Activated T-helper 2 cell treated with anti-CD3 and anti-CD28 coated beads, Interferon-gamma antibody, Interleukin-2, Interleukin-4, amounts not matched to agents 10 μg/mL and 5 μg/mL and 100 μg/mL, durations not matched to agents 14 hours and 24 hours and 36 hours (primary cell): ENCODE measurements around the gene MED23. TPM values are rescaled to one million over a fixed set of nuclear protein-coding genes. Genes with fewer than 3 reads are reported as not detected.

Experiments
- DNase-seq: peaks from one replicate; pipeline ENCODE4 v3.0.0; 2021; ENCODE audit warnings: low spot score
- H3K27ac Mint-ChIP-seq: one replicate; pipeline ENCODE4 v1.8.0; 2021; ENCODE audit warnings: mixed read lengths
- H3K27me3 Mint-ChIP-seq: one replicate; pipeline ENCODE4 v1.8.0; 2021; ENCODE audit warnings: low read depth, mixed read lengths
- H3K36me3 Mint-ChIP-seq: one replicate; pipeline ENCODE4 v1.8.0; 2021; ENCODE audit warnings: low read depth, mixed read lengths
- H3K4me1 Mint-ChIP-seq: one replicate; pipeline ENCODE4 v1.8.0; 2021; ENCODE audit warnings: low read depth, mixed read lengths
- H3K4me3 Mint-ChIP-seq: one replicate; pipeline ENCODE4 v1.8.0; 2021; ENCODE audit warnings: low read depth, mild to moderate bottlenecking, moderate library complexity, mixed read lengths
- H3K9me3 Mint-ChIP-seq: one replicate; pipeline ENCODE4 v1.8.0; 2021; ENCODE audit warnings: mixed read lengths
- intact Hi-C: fragments of 100-400 bp; cut with micrococcal nuclease; formaldehyde crosslinking; loops from one replicate; pipeline ENCODE4 v1.15.1; 2023
- total RNA-seq: library from RNA; stranded (reverse); gene quantifications from 2 replicates; pipeline ENCODE4 v1.2.3, GENCODE V29; 2022

Gene MED23
- total RNA-seq, 1 donor from 2014 or later = 40.4 TPM

DNA sequence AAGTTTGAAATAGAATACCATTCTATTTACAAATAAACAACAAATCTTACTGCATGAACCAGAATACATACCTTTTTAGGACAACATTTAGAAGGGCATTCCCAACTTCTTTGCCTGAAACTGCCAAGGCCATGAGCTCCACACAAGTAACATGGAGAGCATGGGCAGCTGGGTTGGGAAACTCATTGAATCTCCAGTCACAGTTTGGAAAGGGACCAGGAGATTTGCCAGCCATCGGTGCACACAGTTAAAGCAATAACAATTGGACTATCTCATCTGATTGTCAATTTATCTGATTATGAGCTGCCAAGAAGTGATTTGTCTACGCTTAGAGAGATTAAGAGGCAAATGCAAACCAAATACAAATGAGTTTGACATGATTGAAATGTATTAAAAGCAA is 35.1 kb downstream of the MED23 start:
- Mint-ChIP-seq H3K9me3 (no peaks in the 10 kb centered on the region), H3K27ac (no peak overlapping the region), H3K36me3 (peaks cover 70% of the 10 kb centered on the region), H3K27me3 (no peaks in the 10 kb centered on the region), H3K4me1 (peaks cover 3% of the 10 kb centered on the region), H3K4me3 (no peak overlapping the region)
- intact Hi-C loops = no loop called here
- DNase-seq = no peak

DNA sequence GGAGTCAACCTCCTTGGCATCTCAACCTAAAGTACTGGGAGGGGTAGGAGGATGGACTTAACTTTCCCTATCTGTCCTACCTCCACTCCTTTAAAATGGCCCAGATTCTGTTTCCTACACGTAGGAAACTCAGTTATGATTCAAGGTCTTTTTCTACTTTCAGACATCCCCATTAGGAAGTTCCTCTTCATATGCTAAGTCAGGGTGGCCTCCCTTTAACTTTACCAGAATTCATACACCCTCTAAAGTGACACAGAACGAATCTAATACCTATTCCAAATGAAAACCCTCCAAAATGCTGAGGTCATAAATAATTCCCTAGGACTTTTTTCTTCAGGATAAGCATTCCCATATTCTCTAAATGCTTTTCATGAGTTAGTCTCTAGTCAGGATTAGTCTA is 39.4 kb downstream of the MED23 start:
- intact Hi-C loops = no loop called here

DNA sequence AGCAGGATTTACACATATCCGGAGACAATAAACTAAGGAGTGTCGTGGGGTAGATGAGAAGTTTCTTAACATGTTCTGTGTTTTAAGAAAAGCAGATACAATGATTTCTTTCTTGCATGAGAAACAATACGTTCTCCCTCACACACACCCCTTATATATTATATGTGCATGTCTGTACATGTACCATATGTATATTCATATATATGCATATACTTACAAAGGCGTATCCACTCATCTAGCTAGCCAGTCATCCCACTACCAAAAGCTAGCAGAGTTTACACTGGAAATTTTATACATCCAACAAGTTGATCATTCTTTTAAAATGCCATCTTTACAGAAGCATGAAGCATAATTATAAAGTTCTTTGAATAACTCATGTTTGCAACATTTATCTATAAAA is 40.1 kb downstream of the MED23 start:
- DNase-seq = no peak
- Mint-ChIP-seq H3K4me1 (peaks cover 3% of the 10 kb centered on the region), H3K9me3 (no peaks in the 10 kb centered on the region), H3K36me3 (peaks cover 57% of the 10 kb centered on the region), H3K27ac (no peak overlapping the region), H3K4me3 (no peak overlapping the region), H3K27me3 (no peaks in the 10 kb centered on the region)
- intact Hi-C loops = no loop called here

More for the DNA sequence above, 39.4 kb downstream of the MED23 start:
- H3K9me3 Mint-ChIP-seq = no peaks in the 10 kb centered on the region
- peaks cover 3% of the 10 kb centered on the region for H3K4me1 Mint-ChIP-seq
- peak overlapping the region; percentile 31 for H3K27ac Mint-ChIP-seq
- no peak for DNase-seq
- peaks cover 56% of the 10 kb centered on the region for H3K36me3 Mint-ChIP-seq
- no peak overlapping the region for H3K4me3 Mint-ChIP-seq
- H3K27me3 Mint-ChIP-seq = no peaks in the 10 kb centered on the region

DNA sequence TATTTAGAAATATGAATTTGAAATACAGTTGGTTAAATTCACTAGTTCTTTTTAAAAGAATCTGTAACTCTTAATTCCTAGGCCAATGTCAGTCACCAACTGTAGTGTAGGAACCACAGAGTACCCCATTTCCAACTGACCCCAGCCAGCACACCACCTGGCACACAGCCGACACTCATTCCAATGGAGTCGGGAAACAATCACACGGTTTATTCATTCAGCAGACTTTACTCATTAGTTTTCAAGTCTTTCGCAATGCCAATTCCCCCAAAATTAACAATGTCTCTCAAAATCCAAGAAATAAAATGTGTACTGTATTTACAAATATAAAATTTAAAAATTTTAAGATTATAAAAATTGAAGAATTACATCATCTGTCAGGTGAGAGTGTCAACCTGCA is 41.5 kb downstream of the MED23 start:
- Mint-ChIP-seq H3K27ac (no peak overlapping the region), H3K4me1 (peaks cover 3% of the 10 kb centered on the region), H3K36me3 (peaks cover 52% of the 10 kb centered on the region), H3K9me3 (no peaks in the 10 kb centered on the region), H3K27me3 (no peaks in the 10 kb centered on the region), H3K4me3 (no peak overlapping the region)
- intact Hi-C loops = no loop called here
- no peak for DNase-seq

DNA sequence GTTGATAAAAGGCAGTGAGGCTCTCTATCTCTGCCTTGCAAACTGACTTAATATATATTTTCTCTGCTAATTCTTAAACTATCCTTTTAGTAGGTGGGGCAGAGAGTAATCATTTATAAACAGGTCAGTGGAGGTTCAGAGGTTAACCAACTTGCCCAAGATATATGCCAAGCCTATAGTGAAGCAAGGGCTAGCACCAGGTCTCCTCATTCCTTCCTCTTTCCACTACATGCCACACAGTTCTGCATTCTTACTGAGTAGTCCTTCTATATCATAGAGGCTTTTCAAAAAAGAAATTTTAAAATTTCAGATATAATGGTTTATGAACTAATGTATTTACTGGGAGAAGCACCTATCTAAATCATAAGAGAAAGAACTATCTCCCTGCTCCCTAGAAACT is 46.5 kb downstream of the MED23 start:
- intact Hi-C loops = no loop called here
- H3K4me1 Mint-ChIP-seq = no peaks in the 10 kb centered on the region
- H3K9me3 Mint-ChIP-seq = no peaks in the 10 kb centered on the region
- no peaks in the 10 kb centered on the region for H3K27me3 Mint-ChIP-seq
- no peak overlapping the region for H3K4me3 Mint-ChIP-seq
- H3K27ac Mint-ChIP-seq = no peak overlapping the region
- H3K36me3 Mint-ChIP-seq = peaks cover 31% of the 10 kb centered on the region
- DNase-seq = no peak

DNA sequence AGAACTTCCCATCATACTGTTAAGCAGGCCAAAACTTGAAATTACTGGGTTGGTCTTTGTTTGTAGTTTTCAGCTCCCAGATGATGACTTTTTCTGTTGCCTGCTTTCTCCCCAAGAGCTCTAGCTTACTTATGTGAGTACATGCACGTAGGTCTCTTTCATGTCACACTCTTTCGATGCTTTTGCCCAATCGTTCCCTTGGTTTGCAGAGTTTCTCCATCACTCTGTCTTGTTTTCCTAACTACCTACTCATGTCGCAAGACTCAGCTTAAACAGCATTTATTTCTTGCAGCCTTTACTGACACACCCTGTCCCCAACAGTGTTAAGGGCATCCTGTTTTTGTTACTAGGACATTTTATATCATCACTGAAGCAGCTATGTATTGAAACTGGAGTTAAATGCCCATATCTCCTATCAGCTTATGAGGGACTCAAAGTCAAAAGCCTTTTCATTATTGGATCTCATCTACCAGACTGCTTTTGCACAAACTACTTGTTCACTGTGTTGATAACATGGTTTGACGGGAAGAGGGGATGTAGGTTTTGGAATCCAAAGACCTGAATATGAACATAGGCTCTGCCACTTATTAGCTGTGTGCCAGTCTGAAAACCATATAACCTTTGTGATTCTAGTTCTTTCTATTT is 52.1 kb downstream of the MED23 start:
- no peak overlapping the region for H3K27ac Mint-ChIP-seq
- no peak overlapping the region for H3K4me3 Mint-ChIP-seq
- intact Hi-C loops = no loop called here
- no peaks in the 10 kb centered on the region for H3K9me3 Mint-ChIP-seq
- no peaks in the 10 kb centered on the region for H3K27me3 Mint-ChIP-seq
- DNase-seq = no peak
- H3K4me1 Mint-ChIP-seq = no peaks in the 10 kb centered on the region
- peaks cover 21% of the 10 kb centered on the region for H3K36me3 Mint-ChIP-seq

DNA sequence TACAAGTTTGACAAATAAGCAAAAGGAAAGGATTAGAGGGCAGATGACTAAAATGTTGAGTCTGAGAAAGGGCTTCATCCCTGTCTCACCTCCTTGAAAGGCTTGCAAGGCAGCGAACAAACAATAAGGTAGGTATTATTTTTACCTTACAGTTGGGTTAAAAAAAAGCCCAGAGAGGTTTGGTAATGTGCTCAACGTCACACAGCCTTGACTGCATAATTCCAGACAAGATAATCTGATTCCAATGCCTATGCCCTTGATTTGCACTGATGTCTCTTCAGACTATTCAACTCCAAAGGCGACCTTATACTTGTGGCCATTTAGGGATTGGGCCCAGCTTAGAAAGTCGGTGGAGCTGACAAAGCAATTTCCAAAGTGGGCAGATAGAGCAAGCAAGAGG is 53.4 kb downstream of the MED23 start:
- H3K27me3 Mint-ChIP-seq = no peaks in the 10 kb centered on the region
- intact Hi-C loops = no loop called here
- DNase-seq = no peak
- H3K9me3 Mint-ChIP-seq = no peaks in the 10 kb centered on the region
- H3K27ac Mint-ChIP-seq = no peak overlapping the region
- H3K36me3 Mint-ChIP-seq = peaks cover 19% of the 10 kb centered on the region
- no peak overlapping the region for H3K4me3 Mint-ChIP-seq
- H3K4me1 Mint-ChIP-seq = no peaks in the 10 kb centered on the region

DNA sequence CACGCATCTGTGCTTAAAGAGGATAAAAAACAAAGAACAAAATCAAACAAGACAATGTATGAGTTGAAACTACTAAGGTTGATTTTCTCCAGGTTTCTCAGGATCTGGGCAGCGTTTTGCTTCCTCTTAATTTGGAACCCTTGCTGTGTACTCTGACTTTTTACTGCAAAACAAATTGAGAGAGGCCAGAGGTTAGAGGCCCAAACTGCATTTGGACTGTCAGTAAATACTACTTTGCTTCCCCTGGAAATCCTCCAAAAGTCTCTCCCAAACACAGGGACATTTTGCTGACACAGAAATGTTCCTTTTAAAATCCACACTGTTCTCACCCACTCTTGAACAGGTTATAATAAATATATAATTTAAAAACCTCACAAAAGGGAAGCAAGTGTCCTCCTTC is 53.9 kb downstream of the MED23 start:
- Mint-ChIP-seq H3K4me1 (no peaks in the 10 kb centered on the region), H3K4me3 (no peak overlapping the region), H3K27me3 (no peaks in the 10 kb centered on the region), H3K27ac (no peak overlapping the region), H3K36me3 (peaks cover 19% of the 10 kb centered on the region), H3K9me3 (no peaks in the 10 kb centered on the region)
- DNase-seq = no peak
- intact Hi-C loops = no loop called here

DNA sequence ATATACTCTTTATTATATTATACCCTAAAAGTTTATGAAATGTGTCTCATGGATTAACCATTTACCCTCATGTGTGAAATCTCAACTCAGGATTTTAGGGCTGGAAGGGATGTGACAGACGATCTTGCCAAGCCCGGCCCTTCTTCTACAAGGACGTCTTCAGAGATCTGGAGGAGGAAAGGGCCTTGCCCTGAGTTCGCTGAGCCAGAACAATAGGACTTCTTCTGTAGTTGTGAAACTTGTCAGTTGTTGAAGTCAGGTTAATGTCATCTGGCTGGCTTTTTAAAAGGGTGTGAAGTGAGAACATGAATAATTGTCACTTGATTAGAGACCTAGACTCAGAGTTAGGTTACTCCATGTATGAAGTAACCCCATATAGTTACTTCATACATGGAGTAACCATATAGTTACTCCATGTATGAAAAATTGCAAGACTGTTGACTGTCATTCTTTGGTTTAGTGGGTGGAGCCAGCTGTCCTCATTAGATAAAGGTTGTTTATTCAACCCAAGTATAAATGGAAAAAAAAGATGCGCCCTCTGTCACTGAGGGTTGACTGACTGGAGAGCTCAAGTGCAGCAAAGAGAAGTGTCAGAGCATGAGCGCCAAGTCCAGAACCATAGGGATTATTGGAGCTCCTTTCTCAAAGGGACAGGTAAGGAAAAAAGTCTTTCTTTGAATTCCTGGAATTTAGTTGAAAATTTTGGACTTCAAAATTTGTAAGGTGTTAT is 55.2 kb downstream of the MED23 start, which contains the start of gene ARG1:
Gene ARG1, plus strand, starts transcription at position 541 of the 730 bp plus-strand sequence. Its CDS starts 57 bp downstream, at position 598.
- no peaks in the 10 kb centered on the region for H3K9me3 Mint-ChIP-seq

DNA sequence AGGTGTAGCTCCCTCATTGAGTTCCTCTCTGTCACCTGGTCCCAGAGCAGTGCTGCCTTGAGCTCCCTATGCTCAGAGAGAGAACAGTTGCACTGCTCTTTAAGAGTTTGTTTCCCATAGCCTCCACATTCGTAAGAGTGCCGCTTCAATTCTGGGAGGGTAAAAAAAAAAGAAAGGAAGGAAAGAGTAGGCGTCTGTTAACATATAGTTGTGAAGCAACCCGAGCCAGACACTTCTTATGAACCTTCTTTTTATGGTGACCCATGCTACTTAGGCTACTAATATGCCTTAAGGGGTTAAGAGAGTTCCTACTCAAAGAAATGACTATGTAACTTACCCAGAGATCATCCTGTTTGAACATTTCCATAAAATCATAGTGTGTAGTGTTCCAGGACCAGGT is 59.3 kb downstream of the MED23 start:
- Mint-ChIP-seq H3K4me3 (no peak overlapping the region), H3K4me1 (peaks cover 3% of the 10 kb centered on the region), H3K27ac (no peak overlapping the region), H3K36me3 (peaks cover 11% of the 10 kb centered on the region), H3K9me3 (no peaks in the 10 kb centered on the region), H3K27me3 (peaks cover 3% of the 10 kb centered on the region)
- no peak for DNase-seq
- intact Hi-C loops = no loop called here

More for the DNA sequence above, 55.2 kb downstream of the MED23 start, which contains the start of gene ARG1:
- H3K36me3 Mint-ChIP-seq = peaks cover 17% of the 10 kb centered on the region
- H3K27me3 Mint-ChIP-seq = no peaks in the 10 kb centered on the region
- no peak within 1 kb of the TSS for H3K27ac Mint-ChIP-seq
- H3K4me3 Mint-ChIP-seq = no peak within 1 kb of the TSS
- DNase-seq = no peak
- intact Hi-C loops = no loop called here
- H3K4me1 Mint-ChIP-seq = peaks cover 3% of the 10 kb centered on the region

DNA sequence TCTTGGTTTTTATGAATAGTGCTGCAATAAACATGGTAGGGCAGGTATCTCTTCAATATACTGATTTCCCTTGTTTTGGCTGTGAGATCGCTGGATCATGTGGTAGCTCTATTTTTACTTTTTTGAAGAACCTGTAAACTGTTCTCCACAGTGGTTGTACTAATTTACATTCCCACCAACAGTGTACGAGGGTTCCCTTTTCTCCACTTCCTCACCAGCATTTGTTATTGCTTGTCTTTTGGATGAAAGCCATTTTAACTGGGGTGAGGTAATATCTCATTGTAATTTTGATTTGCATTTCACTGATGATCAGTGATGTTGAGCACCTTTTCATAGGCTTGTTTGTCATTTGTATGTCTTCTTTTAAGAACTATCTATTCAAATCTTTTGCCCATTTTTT is 63.0 kb downstream of the MED23 start:
- intact Hi-C loops = no loop called here
- DNase-seq = no peak
- Mint-ChIP-seq H3K27ac (no peak overlapping the region), H3K9me3 (no peaks in the 10 kb centered on the region), H3K27me3 (peaks cover 6% of the 10 kb centered on the region), H3K4me3 (no peak overlapping the region), H3K4me1 (peaks cover 3% of the 10 kb centered on the region), H3K36me3 (no peaks in the 10 kb centered on the region)

DNA sequence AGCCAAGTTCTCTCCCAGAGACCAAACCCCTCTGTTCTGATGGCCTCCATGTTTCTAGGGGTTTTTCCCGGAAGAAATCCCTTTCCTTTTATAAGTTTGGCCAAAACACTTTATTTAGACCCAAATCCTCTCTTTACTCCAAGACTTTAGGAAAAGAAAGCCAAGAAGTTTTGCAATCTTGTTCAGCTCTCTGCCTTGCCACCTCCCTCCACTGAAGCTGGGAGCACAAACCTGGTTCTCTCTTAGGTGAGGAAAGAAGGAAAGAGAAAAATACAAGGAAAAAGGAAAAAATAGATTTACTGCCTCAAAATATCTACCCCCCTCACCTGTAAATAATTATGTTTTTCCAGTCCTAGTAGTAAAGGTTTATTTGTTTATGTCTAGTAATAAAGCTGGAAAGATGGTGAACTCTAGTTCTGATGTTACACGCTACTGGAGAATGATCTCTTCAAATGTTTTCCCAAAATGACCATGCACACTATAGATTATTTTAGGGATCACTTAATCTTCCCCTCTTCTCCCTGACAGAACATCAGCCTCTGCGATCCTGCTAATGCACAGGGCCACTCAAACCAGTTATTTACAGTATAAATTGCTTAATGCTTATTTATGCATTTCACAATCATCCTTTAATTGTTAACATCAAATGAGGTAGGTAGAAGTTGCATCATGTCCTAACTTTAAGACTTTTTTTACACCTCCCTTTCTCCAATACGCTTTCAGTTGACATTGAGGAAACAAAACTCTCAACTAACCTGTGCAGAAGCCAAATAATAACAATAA is 65.9 kb downstream of the MED23 start:
- no peak for DNase-seq
- H3K27ac Mint-ChIP-seq = no peak overlapping the region
- peaks cover 9% of the 10 kb centered on the region for H3K27me3 Mint-ChIP-seq
- H3K4me1 Mint-ChIP-seq = no peaks in the 10 kb centered on the region
- no peaks in the 10 kb centered on the region for H3K36me3 Mint-ChIP-seq
- no peak overlapping the region for H3K4me3 Mint-ChIP-seq
- intact Hi-C loops = no loop called here
- no peaks in the 10 kb centered on the region for H3K9me3 Mint-ChIP-seq

DNA sequence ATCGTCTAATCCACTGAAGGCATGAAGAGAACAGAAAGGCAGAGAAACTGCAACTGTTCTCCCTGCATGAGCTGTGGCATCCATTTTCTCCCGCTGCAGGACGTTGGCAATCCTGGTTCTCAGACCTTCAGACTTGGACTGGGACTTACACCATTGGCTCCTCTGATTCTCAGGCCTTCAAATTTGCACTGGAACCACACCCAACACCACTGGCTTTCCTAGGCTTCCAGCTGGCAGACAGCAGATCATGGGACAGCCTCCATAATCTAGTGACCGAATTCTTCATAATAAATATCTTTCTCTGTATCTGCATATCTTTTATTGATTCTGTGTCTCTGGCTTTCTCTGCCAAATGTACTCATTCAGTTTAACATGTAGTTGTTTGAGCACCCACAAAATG is 69.1 kb downstream of the MED23 start:
- intact Hi-C loops = no loop called here
- Mint-ChIP-seq H3K36me3 (no peaks in the 10 kb centered on the region), H3K27me3 (peaks cover 9% of the 10 kb centered on the region), H3K9me3 (no peaks in the 10 kb centered on the region), H3K4me3 (no peak overlapping the region), H3K4me1 (no peaks in the 10 kb centered on the region), H3K27ac (no peak overlapping the region)
- DNase-seq = no peak
